Sigmoid colon (tissue), 4 donors: ENCODE measurements around the gene DAPK3.

Experiments used
- CTCF ChIP-seq, 4 experiments: fragments of 450-650 bp in 3 of 4; fragments of 200-600 bp in 1 of 4; IDR thresholded peaks; one replicate each; pipeline ENCODE4 v1.5.1; 2016 to 2019; ENCODE audit warnings: antibody characterized with exemption in 4 of 4, mild to moderate bottlenecking in 3 of 4, moderate library complexity in 2 of 4
- EP300 ChIP-seq, 4 donors: sonication (generic); formaldehyde crosslinking; IDR thresholded peaks; one replicate each; pipeline ENCODE4 v1.6.1; 2017; ENCODE audit warnings: antibody characterized with exemption in 4 of 4
- POLR2A ChIP-seq, 2 donors: fragments of 450-650 bp; IDR thresholded peaks; one replicate each; pipeline ENCODE4 v1.6.1; 2016; ENCODE audit warnings: antibody characterized with exemption in 2 of 2, mild to moderate bottlenecking in 2 of 2, moderate library complexity in 2 of 2
- POLR2AphosphoS5 ChIP-seq, 4 donors: sonication (generic); formaldehyde crosslinking; IDR thresholded peaks; one replicate each; pipeline ENCODE4 v1.6.1; 2017; ENCODE audit warnings: antibody characterized with exemption in 4 of 4

- no peak for TF ChIP-seq POLR2A (IDR thresholded peaks at IDR 0.05)
- no peak for TF ChIP-seq CTCF (IDR thresholded peaks at IDR 0.05)
- no peak for TF ChIP-seq POLR2AphosphoS5 (IDR thresholded peaks at IDR 0.05)
- no peak for TF ChIP-seq EP300 (IDR thresholded peaks at IDR 0.05)
Observed at GRCh38 chr19:3966051-3967017, 4.6 kb downstream of the DAPK3 start.
